CD14-positive monocyte (primary cell): Measurements from ENCODE around the gene RPL26. TPM values are rescaled to one million over a fixed set of nuclear protein-coding genes. Genes with fewer than 3 reads are reported as not detected.
"Not testable (repeated sequence)": the region's sequence is repeated elsewhere in the genome, so short reads cannot be mapped to it uniquely, and the experiment has no call there.

Source experiments
- DNase-seq, 3 donors: peaks; one replicate each; pipeline ENCODE4 v3.0.0-alpha.2; 2011 to 2022
- H2AFZ ChIP-seq: 2 replicates; pipeline ENCODE4 v1.6.0; 2012; ENCODE audit warnings: mild to moderate bottlenecking, low read depth, low read length, inconsistent platforms; ENCODE audit not compliant: insufficient read depth, poor library complexity, severe bottlenecking
- H3K27ac ChIP-seq, 2 donors: 1 replicate in 1 of 2; 2 replicates in 1 of 2; pipeline ENCODE4 v1.5.1; 2012 to 2013; ENCODE audit warnings: low read length in 2 of 2, control low read depth in 1 of 2, inconsistent platforms in 1 of 2, low read depth in 1 of 2, mild to moderate bottlenecking in 1 of 2
- H3K27me3 ChIP-seq, 2 donors: one replicate each; pipeline versions ENCODE4 v1.6.0 to v1.6.1; 2011 to 2013; ENCODE audit warnings: low read length in 2 of 2; ENCODE audit not compliant: control insufficient read depth in 2 of 2, insufficient read depth in 2 of 2
- H3K36me3 ChIP-seq, 2 donors: replicated peaks in 1 of 2; 1 replicate in 1 of 2; 2 replicates in 1 of 2; pipeline versions ENCODE4 v1.5.1 to v1.6.1; 2012 to 2013; ENCODE audit warnings: low read length in 2 of 2, control low read depth in 1 of 2, inconsistent platforms in 1 of 2, mild to moderate bottlenecking in 1 of 2; ENCODE audit not compliant: insufficient read depth in 2 of 2, control insufficient read depth in 1 of 2
- H3K4me1 ChIP-seq, 2 donors: 1 replicate in 1 of 2; 2 replicates in 1 of 2; pipeline versions ENCODE4 v1.5.1 to v1.6.1; 2012 to 2013; ENCODE audit warnings: low read length in 2 of 2, control low read depth in 1 of 2, inconsistent platforms in 1 of 2, mild to moderate bottlenecking in 1 of 2, moderate library complexity in 1 of 2; ENCODE audit not compliant: insufficient read depth in 2 of 2, control insufficient read depth in 1 of 2
- H3K4me2 ChIP-seq: replicated peaks from 2 replicates; pipeline ENCODE3; 2012; ENCODE audit warnings: low read length, moderate library complexity, mild to moderate bottlenecking; ENCODE audit not compliant: poor library complexity, severe bottlenecking; ENCODE audit errors: extremely low read depth
- H3K4me3 ChIP-seq, 3 experiments: fragments of 200-600 bp in 1 of 3; sonication (generic) in 1 of 3; replicated peaks in 1 of 3; 1 replicate in 2 of 3; 2 replicates in 1 of 3; pipeline ENCODE4 v1.5.1; 2011 to 2013; ENCODE audit warnings: low read length in 3 of 3, mild to moderate bottlenecking in 3 of 3, control low read depth in 2 of 3, low read depth in 2 of 3, inconsistent platforms in 1 of 3, moderate library complexity in 1 of 3
- H3K79me2 ChIP-seq: 2 replicates; pipeline ENCODE4 v1.6.0; 2012; ENCODE audit warnings: mild to moderate bottlenecking, control low read depth, inconsistent platforms, low read length, moderate library complexity; ENCODE audit not compliant: insufficient read depth
- H3K9ac ChIP-seq: 2 replicates; pipeline ENCODE4 v1.6.0; 2017; ENCODE audit warnings: low read length, mild to moderate bottlenecking; ENCODE audit not compliant: insufficient read depth, poor library complexity, severe bottlenecking
- H3K9me3 ChIP-seq, 2 donors: replicated peaks in 1 of 2; 1 replicate in 1 of 2; 2 replicates in 1 of 2; pipeline versions ENCODE4 v1.5.1 to v1.6.1; 2012 to 2013; ENCODE audit warnings: low read length in 2 of 2, control low read depth in 1 of 2; ENCODE audit not compliant: control insufficient read depth in 1 of 2, insufficient read depth in 1 of 2
- H4K20me1 ChIP-seq: 2 replicates; pipeline ENCODE4 v1.6.0; 2012; ENCODE audit warnings: mild to moderate bottlenecking, low read length, control low read depth, moderate library complexity; ENCODE audit not compliant: insufficient read depth
- H3K27ac Mint-ChIP-seq, 7 donors: one replicate each; pipeline ENCODE4 v1.8.0; 2020; ENCODE audit warnings: mild to moderate bottlenecking in 7 of 7, mixed read lengths in 7 of 7, moderate library complexity in 6 of 7, inconsistent platforms in 2 of 7
- H3K27me3 Mint-ChIP-seq, 3 donors: one replicate each; pipeline ENCODE4 v1.8.0; 2021 to 2022; ENCODE audit warnings: low read depth in 3 of 3, mild to moderate bottlenecking in 3 of 3, mixed read lengths in 3 of 3, moderate library complexity in 3 of 3, inconsistent platforms in 1 of 3
- H3K36me3 Mint-ChIP-seq, 2 donors: one replicate each; pipeline ENCODE4 v1.8.0; 2020; ENCODE audit warnings: mixed read lengths in 2 of 2, inconsistent platforms in 1 of 2, mild to moderate bottlenecking in 1 of 2
- H3K4me1 Mint-ChIP-seq: one replicate; pipeline ENCODE4 v1.8.0; 2020; ENCODE audit warnings: mild to moderate bottlenecking, mixed read lengths
- H3K4me3 Mint-ChIP-seq, 2 donors: one replicate each; pipeline ENCODE4 v1.8.0; 2020; ENCODE audit warnings: mild to moderate bottlenecking in 2 of 2, mixed read lengths in 2 of 2, moderate library complexity in 1 of 2
- H3K9me3 Mint-ChIP-seq, 7 donors: one replicate each; pipeline ENCODE4 v1.8.0; 2020 to 2022; ENCODE audit warnings: mixed read lengths in 7 of 7, mild to moderate bottlenecking in 6 of 7, moderate library complexity in 6 of 7, inconsistent platforms in 2 of 7
- WGBS: methylation state at CpG from one replicate; pipeline ENCODE4 v1.1.5; 2013; ENCODE audit warnings: missing lambda C conversion rate; ENCODE audit not compliant: insufficient coverage; 5-methylcytosine and 5-hydroxymethylcytosine counted together
- intact Hi-C, 2 donors: fragments of 100-400 bp; cut with micrococcal nuclease; formaldehyde crosslinking; loops; one replicate each; pipeline versions ENCODE4 v1.15.0 to v1.15.1; 2023
- polyA plus RNA-seq, 3 donors: library from polyadenylated mRNA; depleted of rRNA in 1 of 3; unstranded in 2 of 3; stranded (reverse) in 1 of 3; fragments of 300-500 nt in 2 of 3; fragments of >200 nt in 1 of 3; fragmentation: Illumina TruSeq in 2 of 3; gene quantifications; 1 replicate in 2 of 3; 2 replicates in 1 of 3; pipeline ENCODE4 v1.2.3, GENCODE V29; 2012 to 2021
- TF ChIP-seq, protein P1 (sequence below): fragments of 200-600 bp; IDR thresholded peaks from one replicate; pipeline ENCODE4 v1.8.0; 2022; ENCODE audit warnings: antibody characterized with exemption, mild to moderate bottlenecking

The RPL26 gene
- polyA plus RNA-seq, 3 donors: 859 to 4,469 (median 884) TPM

DNA sequence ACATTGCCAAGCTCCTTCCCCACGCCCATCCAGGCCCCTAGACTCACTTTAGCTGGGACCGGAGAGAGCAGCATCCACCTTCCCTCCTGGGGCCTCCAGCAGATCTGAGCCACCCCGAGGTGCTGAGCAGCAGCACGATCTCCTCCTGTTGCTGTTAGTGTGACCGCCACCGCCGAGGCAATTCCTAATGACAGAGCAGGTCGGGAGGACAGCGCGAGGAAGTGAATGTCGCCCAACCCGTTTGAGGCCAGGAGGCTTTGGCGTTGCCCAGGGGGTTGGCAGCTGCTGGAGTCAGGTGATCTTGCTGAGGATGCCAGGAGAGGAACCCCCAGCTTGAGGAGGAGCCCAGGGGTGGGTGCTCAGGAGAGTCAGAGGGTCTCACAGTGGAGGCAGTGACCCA is 14.6 kb upstream of the RPL26 start, which contains the start of gene RNF222:
TSS of gene RNF222 (minus strand) at position 192 of the 400 bp plus-strand sequence. CDS start 4,366 bp downstream, outside the sequence.
- H4K20me1 ChIP-seq: no peaks in the 10 kb centered on the region
- no peaks in the 10 kb centered on the region for H3K79me2 ChIP-seq
- intact Hi-C loops: no loop called here
- no peaks in the 10 kb centered on the region for H3K36me3 ChIP-seq
- WGBS: 54% methylated on average over 13 of the region's 13 CpGs
- peaks cover 0 to 4% of the 10 kb centered on the region in 2 donors for H3K4me1 ChIP-seq
- peaks cover 0 to 10% of the 10 kb centered on the region in 2 donors for H3K27me3 ChIP-seq
- H3K4me3 ChIP-seq: no peak within 1 kb of the TSS
- DNase-seq: no peak
- Mint-ChIP-seq H3K4me3 (no peak within 1 kb of the TSS), H3K4me1 (peaks cover 10% of the 10 kb centered on the region), H3K36me3 (no peaks in the 10 kb centered on the region), H3K27ac (no peak within 1 kb of the TSS), H3K27me3 (peaks cover 10 to 19% (median 15%) of the 10 kb centered on the region in 3 donors), H3K9me3 (peaks cover 0 to 5% (median 0%) of the 10 kb centered on the region in 7 donors)
- no peaks in the 10 kb centered on the region for H3K9me3 ChIP-seq
- TF ChIP-seq, protein P1, sequence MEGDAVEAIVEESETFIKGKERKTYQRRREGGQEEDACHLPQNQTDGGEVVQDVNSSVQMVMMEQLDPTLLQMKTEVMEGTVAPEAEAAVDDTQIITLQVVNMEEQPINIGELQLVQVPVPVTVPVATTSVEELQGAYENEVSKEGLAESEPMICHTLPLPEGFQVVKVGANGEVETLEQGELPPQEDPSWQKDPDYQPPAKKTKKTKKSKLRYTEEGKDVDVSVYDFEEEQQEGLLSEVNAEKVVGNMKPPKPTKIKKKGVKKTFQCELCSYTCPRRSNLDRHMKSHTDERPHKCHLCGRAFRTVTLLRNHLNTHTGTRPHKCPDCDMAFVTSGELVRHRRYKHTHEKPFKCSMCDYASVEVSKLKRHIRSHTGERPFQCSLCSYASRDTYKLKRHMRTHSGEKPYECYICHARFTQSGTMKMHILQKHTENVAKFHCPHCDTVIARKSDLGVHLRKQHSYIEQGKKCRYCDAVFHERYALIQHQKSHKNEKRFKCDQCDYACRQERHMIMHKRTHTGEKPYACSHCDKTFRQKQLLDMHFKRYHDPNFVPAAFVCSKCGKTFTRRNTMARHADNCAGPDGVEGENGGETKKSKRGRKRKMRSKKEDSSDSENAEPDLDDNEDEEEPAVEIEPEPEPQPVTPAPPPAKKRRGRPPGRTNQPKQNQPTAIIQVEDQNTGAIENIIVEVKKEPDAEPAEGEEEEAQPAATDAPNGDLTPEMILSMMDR: no peak
- no peak within 1 kb of the TSS for H3K27ac ChIP-seq
- no peak within 1 kb of the TSS for H3K4me2 ChIP-seq
- no peak within 1 kb of the TSS for H2AFZ ChIP-seq
- H3K9ac ChIP-seq: no peak within 1 kb of the TSS

DNA sequence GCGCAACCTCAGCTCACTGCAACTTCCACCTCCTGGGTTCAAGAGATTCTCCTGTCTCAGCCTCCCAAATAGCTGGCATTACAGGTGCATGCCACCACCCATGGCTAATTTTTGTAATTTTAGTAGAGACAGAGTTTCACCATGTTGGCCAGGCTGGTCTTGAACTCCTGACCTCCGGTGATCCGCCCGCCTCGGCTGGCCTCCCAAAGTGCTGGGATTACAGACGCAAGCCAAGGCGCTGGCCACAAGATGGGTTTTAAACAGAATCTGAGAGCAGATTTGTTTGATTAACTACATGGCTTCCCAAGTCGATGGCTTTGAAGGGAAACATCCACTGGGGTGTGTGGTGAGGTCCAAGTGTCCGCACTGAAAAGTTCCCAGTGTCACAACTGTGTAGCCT is 11.5 kb upstream of the RPL26 start:
- WGBS: 98% methylated on average over 6 of the region's 9 CpGs
- H3K36me3 ChIP-seq, intact Hi-C loops, H3K4me2 ChIP-seq, H3K79me2 ChIP-seq, H4K20me1 ChIP-seq, H3K4me3 ChIP-seq, H2AFZ ChIP-seq, H3K9ac ChIP-seq, H3K4me3 Mint-ChIP-seq, H3K4me1 ChIP-seq, H3K9me3 ChIP-seq, H3K9me3 Mint-ChIP-seq, H3K27ac ChIP-seq, H3K27ac Mint-ChIP-seq, H3K36me3 Mint-ChIP-seq, DNase-seq: not testable (repeated sequence)
- Mint-ChIP-seq H3K27me3 (peaks cover 10 to 20% (median 14%) of the 10 kb centered on the region in 3 donors), H3K4me1 (peaks cover 10% of the 10 kb centered on the region)
- peaks cover 0 to 10% of the 10 kb centered on the region in 2 donors for H3K27me3 ChIP-seq
